ENCODE data around the gene MYO1B.

DNA sequence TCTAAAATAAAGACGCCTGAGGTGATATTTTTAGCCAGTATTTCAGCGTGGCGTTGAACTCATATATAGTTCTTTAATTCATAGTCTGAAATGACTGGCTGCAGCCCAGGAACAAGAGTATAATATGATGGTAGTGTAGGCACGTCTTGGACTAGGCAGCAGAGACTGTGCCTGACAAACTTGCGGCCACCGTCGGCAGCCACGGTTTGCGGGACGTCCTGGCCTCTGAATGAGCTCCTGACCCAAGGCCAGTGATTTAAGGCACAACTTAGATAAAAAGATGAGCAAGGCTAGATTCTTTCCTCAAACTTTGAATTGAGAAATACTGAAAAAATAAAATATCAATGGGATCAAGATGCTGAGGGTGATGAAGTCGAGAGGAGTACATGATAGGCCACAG, 40.0 kb downstream of the MYO1B start:
- TF ChIP-seq CREB1 (CRISPR knock-in tag; IDR thresholded peaks at IDR 0.05; ENCODE audit: low read depth) (no peak), EZH2 (IDR thresholded peaks at IDR 0.05; ENCODE audit: low read depth, unreplicated experiment) (no peak), POLR2AphosphoS5 (IDR thresholded peaks at IDR 0.05; ENCODE audit: low read depth) (no peak), EZH2phosphoT487 (IDR thresholded peaks at IDR 0.05; ENCODE audit: unreplicated experiment) (no peak), STAT1 (IDR thresholded peaks at IDR 0.05; ENCODE audit: unreplicated experiment) (no peak), JUNB (IDR thresholded peaks at IDR 0.05; ENCODE audit: unreplicated experiment) (no peak), ZNF331 (CRISPR knock-in tag; IDR thresholded peaks at IDR 0.05; ENCODE audit: low read depth) (no peak)
- TF ChIP-seq, protein P1, sequence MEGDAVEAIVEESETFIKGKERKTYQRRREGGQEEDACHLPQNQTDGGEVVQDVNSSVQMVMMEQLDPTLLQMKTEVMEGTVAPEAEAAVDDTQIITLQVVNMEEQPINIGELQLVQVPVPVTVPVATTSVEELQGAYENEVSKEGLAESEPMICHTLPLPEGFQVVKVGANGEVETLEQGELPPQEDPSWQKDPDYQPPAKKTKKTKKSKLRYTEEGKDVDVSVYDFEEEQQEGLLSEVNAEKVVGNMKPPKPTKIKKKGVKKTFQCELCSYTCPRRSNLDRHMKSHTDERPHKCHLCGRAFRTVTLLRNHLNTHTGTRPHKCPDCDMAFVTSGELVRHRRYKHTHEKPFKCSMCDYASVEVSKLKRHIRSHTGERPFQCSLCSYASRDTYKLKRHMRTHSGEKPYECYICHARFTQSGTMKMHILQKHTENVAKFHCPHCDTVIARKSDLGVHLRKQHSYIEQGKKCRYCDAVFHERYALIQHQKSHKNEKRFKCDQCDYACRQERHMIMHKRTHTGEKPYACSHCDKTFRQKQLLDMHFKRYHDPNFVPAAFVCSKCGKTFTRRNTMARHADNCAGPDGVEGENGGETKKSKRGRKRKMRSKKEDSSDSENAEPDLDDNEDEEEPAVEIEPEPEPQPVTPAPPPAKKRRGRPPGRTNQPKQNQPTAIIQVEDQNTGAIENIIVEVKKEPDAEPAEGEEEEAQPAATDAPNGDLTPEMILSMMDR (conservative IDR thresholded peaks at IDR 0.05; ENCODE audit: low read depth in 2 of 2): no peak
- TF ChIP-seq, protein P2, sequence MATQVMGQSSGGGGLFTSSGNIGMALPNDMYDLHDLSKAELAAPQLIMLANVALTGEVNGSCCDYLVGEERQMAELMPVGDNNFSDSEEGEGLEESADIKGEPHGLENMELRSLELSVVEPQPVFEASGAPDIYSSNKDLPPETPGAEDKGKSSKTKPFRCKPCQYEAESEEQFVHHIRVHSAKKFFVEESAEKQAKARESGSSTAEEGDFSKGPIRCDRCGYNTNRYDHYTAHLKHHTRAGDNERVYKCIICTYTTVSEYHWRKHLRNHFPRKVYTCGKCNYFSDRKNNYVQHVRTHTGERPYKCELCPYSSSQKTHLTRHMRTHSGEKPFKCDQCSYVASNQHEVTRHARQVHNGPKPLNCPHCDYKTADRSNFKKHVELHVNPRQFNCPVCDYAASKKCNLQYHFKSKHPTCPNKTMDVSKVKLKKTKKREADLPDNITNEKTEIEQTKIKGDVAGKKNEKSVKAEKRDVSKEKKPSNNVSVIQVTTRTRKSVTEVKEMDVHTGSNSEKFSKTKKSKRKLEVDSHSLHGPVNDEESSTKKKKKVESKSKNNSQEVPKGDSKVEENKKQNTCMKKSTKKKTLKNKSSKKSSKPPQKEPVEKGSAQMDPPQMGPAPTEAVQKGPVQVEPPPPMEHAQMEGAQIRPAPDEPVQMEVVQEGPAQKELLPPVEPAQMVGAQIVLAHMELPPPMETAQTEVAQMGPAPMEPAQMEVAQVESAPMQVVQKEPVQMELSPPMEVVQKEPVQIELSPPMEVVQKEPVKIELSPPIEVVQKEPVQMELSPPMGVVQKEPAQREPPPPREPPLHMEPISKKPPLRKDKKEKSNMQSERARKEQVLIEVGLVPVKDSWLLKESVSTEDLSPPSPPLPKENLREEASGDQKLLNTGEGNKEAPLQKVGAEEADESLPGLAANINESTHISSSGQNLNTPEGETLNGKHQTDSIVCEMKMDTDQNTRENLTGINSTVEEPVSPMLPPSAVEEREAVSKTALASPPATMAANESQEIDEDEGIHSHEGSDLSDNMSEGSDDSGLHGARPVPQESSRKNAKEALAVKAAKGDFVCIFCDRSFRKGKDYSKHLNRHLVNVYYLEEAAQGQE (IDR thresholded peaks at IDR 0.05; ENCODE audit: unreplicated experiment): no peak
- TF ChIP-seq, protein P3, sequence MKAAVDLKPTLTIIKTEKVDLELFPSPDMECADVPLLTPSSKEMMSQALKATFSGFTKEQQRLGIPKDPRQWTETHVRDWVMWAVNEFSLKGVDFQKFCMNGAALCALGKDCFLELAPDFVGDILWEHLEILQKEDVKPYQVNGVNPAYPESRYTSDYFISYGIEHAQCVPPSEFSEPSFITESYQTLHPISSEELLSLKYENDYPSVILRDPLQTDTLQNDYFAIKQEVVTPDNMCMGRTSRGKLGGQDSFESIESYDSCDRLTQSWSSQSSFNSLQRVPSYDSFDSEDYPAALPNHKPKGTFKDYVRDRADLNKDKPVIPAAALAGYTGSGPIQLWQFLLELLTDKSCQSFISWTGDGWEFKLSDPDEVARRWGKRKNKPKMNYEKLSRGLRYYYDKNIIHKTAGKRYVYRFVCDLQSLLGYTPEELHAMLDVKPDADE (IDR thresholded peaks at IDR 0.05): no peak
- TF ChIP-seq, protein P4, sequence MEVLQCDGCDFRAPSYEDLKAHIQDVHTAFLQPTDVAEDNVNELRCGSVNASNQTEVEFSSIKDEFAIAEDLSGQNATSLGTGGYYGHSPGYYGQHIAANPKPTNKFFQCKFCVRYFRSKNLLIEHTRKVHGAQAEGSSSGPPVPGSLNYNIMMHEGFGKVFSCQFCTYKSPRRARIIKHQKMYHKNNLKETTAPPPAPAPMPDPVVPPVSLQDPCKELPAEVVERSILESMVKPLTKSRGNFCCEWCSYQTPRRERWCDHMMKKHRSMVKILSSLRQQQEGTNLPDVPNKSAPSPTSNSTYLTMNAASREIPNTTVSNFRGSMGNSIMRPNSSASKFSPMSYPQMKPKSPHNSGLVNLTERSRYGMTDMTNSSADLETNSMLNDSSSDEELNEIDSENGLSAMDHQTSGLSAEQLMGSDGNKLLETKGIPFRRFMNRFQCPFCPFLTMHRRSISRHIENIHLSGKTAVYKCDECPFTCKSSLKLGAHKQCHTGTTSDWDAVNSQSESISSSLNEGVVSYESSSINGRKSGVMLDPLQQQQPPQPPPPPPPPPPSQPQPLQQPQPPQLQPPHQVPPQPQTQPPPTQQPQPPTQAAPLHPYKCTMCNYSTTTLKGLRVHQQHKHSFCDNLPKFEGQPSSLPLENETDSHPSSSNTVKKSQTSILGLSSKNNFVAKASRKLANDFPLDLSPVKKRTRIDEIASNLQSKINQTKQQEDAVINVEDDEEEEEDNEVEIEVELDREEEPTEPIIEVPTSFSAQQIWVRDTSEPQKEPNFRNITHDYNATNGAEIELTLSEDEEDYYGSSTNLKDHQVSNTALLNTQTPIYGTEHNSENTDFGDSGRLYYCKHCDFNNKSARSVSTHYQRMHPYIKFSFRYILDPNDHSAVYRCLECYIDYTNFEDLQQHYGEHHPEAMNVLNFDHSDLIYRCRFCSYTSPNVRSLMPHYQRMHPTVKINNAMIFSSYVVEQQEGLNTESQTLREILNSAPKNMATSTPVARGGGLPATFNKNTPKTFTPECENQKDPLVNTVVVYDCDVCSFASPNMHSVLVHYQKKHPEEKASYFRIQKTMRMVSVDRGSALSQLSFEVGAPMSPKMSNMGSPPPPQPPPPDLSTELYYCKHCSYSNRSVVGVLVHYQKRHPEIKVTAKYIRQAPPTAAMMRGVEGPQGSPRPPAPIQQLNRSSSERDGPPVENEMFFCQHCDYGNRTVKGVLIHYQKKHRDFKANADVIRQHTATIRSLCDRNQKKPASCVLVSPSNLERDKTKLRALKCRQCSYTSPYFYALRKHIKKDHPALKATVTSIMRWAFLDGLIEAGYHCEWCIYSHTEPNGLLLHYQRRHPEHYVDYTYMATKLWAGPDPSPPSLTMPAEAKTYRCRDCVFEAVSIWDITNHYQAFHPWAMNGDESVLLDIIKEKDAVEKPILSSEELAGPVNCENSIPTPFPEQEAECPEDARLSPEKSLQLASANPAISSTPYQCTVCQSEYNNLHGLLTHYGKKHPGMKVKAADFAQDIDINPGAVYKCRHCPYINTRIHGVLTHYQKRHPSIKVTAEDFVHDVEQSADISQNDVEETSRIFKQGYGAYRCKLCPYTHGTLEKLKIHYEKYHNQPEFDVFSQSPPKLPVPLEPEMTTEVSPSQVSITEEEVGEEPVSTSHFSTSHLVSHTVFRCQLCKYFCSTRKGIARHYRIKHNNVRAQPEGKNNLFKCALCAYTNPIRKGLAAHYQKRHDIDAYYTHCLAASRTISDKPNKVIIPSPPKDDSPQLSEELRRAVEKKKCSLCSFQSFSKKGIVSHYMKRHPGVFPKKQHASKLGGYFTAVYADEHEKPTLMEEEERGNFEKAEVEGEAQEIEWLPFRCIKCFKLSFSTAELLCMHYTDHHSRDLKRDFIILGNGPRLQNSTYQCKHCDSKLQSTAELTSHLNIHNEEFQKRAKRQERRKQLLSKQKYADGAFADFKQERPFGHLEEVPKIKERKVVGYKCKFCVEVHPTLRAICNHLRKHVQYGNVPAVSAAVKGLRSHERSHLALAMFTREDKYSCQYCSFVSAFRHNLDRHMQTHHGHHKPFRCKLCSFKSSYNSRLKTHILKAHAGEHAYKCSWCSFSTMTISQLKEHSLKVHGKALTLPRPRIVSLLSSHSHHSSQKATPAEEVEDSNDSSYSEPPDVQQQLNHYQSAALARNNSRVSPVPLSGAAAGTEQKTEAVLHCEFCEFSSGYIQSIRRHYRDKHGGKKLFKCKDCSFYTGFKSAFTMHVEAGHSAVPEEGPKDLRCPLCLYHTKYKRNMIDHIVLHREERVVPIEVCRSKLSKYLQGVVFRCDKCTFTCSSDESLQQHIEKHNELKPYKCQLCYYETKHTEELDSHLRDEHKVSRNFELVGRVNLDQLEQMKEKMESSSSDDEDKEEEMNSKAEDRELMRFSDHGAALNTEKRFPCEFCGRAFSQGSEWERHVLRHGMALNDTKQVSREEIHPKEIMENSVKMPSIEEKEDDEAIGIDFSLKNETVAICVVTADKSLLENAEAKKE (CRISPR knock-in tag; IDR thresholded peaks at IDR 0.05): no peak
